GM21447 (cell line): ENCODE results near the gene KCNA5.

Experiments used
- ATAC-seq: cut with Tn5 transposase; IDR thresholded peaks from one replicate; pipeline ENCODE4 v1.9.1; 2021; ENCODE audit not compliant: unreplicated experiment

Gene KCNA5

DNA sequence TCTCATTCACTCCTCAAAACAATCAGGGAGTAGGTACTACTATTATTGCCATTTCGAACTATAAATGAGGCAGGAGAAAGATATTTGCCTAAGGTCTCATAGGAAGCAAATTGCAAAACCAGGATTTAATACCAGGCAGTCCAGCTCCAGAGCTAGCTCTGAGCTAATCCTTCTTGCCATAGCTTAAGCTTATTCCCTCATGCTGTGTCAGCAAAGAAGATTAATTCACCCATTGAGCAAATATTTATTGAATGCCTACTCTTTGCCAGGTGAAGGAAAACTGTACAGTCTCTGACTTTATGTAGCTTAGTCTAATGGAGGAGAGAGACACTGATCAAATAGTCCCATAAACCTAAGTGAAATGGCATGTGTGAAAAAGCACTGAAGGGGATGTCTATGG, 19.5 kb downstream of the KCNA5 start:
- ATAC-seq, result no peak

DNA sequence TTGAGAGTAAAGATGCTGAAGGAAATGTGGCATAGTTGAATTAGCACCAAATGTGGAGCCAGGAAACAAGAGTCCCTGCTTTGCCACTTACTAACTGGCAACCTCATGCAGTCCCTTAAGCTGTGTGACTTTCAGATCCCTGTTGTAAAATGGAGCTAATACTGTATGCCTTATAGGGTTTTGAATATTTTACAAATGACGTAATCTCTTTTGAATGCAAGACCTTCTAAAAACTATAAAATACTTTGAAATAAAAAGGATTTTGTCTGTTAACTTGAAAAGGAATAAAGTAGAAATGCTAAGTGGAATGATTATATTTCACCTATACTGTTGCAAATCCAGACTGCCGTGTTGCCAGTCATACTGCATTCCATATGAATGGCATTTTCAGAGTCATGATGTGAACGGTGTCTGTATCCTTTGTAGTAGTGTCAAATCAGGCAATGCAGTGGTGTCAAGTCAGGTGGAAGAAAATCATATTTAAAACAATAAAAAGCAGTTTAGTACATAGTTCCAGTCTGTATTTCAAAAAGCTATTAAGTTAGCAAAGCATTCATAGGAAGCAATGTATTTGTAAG, 21.3 kb downstream of the KCNA5 start:
- no peak for ATAC-seq

DNA sequence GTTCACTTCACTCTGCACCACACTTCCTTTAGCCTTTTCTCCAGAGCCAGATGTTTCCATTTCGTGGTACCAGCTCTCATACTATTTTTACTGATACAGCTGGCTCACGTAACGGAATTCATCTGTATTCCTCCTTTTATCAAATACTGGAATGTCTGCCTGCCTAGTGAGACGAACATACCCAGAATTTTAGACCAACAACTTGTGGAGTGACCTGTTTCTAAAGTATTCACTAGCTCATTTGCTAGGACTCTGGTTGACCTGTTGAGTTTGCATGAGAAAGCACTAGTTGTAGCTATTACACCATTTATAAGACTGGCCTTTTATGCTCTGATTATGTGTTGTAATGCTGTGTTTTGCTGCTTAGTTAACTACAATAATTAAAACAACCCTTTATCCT, 22.6 kb downstream of the KCNA5 start:
- no peak for ATAC-seq

DNA sequence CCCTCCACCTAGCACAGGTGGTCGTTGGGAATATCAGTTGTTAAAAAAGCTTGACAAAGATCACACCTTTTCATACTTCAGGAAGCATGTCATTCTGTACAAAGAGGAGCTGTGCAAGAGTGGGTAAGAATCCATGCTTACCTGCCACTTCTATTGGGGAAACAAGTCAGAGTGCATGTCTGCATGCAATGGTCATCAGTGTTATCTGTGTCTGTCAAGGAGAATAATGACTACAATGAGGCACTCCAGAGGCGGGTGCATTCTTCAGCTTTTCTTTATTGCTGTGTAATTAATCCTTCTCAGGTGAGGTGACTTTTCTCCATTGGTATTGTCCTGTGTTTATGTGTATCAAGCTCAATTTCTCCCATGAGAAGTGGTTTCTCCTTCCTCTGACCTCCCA, 24.4 kb downstream of the KCNA5 start:
- ATAC-seq, result no peak

DNA sequence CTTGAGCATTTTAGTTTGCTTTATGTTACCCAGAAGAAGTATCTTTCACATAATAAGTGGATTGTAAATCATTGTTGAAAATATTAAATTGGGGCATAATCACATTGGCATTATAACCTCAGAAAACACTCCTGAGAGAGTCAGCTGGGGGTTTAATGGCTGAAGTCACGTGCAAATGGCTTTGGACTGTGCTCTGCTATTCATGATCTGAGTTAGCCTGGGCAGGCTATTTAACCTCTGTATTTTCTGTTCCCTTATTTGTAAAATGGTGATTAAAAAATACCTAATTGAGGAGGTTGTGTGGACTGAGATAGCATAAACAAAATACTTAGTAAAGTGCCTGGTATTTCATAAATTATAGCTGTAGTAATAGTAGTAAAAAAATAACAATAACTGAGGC, 24.9 kb downstream of the KCNA5 start:
- ATAC-seq, result no peak

DNA sequence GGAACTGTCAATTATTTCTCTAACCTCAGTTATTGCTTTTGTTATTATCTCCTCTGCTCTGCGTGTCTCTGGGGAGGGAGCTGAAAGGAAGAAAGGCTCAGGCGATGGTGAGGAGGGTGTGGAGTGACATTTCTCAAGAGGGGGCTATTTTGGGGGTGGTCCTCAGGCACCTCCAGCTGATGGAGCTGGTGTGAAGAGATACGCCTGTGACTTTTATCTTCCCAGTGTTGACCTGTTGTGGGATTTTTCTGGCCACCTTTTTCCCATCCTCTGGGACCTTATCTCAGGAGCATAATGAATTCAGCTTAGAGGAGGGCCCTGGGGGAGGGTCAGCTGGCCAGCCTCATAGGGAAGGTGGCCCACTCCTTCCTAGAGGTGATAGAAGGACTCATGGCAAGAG, 26.4 kb downstream of the KCNA5 start:
- no peak for ATAC-seq

DNA sequence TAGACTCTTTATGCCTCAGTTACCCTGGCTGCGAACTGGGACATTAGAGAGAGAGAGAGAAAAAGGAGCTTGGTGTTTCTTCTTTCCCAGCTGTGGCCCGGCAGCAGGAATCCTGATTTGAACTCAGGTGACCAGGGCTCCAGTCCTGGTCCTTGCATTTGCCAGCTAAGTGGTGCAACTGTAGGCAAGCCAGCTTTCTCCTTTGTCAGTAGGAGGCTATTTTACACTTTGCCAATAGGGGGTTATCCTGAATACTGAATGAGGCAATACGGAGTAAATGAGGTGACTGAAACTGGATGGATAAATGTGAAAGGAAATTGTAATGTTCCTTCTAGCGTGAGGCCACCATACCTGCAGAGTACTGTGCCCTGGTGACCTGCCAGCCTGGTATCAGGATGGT, 27.8 kb downstream of the KCNA5 start:
- no peak for ATAC-seq

DNA sequence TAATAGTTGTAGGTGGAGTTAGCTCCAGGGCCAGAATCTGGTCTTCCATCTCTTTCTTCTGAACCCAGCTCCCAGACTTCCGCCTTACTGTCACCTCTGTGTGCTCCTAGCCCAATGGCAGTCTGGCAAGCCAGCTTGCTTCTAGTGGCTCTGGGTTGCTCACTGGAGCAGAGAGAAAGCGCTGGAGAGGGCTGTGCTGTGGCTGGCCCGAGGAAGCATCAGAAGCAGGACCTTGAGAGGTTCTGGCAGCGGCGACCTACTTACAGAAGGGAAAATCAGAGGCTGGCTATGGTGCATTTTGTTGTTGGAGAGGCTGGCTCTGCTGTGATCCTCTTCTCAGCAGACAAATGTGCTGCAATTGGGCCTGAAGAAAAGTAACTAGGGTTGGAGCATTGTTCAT, 28.6 kb downstream of the KCNA5 start:
- no peak for ATAC-seq

DNA sequence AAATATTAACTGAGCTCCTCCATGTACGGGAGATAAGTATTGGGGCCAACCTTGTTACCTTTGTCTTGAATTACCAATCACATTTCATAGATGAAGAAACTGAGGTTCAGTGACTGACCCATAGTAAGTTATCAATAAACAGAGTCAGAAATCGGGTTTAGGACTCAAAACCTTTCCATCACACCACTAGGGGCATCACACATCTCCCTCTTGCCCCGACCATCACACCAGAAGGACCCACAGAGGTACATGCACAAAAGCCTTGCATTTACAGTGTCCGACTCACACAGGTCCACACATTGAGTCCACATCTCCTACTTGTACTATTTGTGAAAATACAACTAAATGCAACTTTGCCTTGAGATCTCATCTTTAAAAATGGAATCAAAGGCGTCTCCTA, 29.4 kb downstream of the KCNA5 start:
- ATAC-seq, result no peak

DNA sequence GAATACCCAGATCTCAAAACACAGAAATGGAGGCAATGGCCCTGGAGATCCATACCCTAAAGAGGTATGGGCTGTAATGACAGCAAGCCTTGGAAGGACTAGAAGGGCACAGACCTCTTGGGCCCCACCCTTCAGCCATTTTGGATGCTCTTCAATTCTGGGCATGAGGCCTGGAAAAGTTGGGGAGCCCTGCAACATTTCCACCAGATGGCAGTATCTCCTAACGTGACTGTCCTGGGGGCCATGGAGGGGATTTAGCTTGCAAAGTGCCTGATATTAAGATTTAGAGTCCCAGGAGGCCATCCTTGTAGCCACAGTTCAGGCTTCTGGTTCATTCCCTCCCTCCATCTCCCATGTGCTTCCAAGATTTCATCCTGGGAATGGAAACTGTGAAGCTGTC, 30.2 kb downstream of the KCNA5 start:
- ATAC-seq, result no peak

DNA sequence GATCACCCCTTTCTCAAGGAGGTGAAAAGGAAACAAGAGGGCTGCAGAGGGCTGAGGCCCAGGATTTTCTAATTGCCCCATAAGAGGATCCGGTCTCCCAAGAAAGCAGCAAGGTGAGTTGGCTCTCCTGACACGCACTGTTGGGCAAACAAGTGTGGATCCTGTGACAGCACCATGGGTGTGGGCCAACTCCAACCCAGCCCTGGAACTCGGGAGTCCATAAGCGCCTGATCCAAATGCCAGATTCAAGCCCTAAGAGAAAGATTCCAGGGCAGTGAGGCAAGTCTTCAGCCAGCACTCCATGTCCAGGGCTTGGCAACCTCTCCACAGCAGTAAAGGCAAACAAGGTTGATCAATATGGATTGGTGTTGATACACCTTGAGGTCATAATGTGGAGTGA, 33.1 kb downstream of the KCNA5 start:
- ATAC-seq, result no peak

DNA sequence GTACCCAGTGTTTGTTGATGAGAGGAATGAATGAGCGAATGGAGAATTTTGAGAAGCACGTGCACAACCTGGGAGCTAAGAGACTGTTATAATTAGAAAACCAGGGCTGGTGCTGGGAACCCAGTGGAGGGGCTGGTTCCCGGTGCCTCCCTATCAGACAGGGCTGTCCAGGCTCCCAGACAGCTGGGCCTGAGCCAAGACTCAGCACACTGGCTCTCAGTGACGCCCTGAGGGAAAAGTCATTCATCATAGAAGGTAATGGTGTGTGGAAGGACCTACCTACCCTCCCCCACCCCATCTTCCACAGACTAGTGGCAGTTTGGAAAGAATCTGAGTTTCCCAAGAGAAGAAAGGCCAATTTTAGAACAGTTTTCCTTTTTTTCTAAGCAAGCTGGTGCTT, 34.7 kb downstream of the KCNA5 start:
- ATAC-seq, result no peak

DNA sequence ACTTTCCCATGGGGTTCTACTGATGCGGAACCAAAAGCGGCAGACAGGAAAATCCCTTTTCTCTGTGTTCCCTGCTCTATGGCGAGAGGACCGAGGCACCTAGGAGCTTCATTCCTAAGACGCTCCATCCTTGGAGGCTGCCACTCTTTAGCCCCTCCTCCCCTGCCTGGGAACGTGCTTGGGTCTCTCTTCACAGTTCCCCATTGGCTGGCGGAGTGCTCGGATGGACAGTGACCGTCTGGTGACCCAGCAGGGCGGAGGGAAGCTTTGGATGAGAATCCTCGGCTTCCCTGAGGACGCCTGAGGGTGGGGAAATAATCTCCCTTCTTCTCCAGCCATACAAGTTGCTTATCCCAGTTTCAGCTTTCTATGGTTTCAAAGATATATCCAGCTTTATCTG, 37.3 kb downstream of the KCNA5 start:
- no peak for ATAC-seq

DNA sequence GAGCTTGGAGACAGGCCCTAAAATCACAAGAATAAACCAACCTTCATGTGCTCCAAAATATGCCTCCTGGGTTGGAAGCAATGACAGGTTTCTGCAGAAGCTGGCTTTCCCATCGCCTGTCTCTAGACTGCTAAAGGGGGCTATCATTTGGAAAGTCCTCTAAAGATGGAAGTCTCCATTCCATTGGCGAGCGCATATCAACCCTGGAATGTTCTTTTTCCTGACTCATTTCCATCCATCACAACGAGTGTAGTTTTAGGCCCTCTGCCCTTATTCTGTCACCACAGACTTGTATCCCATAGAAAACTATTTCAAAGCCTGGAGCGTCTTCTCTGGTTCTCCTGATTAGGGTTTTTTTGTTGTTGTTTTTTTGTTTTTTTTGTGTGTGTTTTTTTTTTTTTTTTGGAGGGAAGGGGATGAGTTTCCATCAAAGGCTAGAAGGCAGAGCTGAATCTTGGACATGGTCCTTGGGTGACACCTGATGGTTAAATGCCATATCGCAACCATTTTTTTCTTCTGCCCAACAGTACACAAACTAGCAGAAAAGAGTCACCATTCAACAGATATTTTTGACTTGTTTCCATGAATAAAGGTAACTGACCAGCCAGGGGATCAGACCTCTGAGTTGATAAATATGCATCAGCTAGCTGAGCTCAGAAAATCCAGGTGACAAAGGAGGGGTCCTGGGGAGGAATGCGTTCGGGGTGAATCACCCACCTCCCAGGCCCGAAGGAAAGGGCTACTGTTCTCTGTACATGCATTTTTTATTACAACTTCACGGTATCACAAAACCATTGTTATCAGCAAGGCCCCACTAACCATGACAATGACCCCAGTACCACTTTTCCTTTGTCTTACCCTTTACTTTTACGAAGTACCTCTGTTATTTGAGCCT, 40.5 kb downstream of the KCNA5 start:
- ATAC-seq, result no peak

DNA sequence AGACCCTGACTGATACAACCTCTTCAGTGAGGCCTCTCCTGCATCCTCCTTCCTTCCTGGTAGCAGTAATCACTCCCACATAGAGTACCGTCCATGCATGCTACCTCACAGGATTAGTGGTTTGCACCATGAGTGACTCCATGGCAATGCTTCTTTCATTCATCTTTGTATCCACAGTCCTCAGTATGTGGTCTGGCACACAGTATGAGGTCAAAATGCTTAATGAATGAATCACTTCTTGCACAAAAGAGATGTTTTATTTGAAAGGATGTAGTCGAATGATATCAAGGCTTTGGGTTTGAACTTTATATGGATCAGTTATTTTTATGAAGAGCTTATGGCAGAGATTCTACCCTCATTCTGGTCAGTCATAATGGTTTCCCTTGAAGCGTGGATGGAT, 42.2 kb downstream of the KCNA5 start:
- no peak for ATAC-seq

DNA sequence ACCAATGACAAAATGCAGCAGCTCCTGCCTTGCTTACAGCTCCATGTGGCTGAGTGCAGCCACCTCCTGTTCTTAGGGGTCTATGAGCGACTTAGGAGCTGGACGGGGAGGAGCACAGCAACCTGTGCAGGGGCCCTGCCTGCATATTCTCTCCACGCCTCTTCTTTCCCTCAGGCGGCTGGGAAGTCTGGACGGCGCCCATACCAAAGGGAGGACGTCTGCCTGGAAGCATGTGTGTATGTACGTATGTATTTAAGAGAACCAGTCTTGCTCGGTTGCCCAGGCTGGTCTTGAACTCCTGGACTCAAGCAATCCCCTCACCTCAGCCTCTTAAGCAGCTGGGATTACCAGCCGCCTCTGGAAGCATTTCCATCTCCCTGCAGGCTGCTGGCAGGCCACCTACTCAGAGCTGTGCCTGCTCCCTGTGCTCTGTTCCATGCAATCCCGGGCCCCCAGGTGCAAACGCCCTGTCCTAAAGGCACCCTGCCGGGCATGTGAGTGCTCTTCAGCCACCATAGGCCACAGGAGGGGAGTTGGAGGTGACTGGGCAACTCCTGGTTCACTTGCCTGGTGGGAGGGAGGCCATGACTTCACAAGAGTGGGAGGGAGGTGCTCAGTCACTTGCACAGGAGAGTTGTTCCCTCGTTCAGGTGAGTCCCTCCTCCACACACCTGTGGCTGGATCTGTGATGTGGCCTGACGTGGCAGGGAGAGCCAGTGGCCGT, 44.3 kb downstream of the KCNA5 start:
- ATAC-seq, result no peak

DNA sequence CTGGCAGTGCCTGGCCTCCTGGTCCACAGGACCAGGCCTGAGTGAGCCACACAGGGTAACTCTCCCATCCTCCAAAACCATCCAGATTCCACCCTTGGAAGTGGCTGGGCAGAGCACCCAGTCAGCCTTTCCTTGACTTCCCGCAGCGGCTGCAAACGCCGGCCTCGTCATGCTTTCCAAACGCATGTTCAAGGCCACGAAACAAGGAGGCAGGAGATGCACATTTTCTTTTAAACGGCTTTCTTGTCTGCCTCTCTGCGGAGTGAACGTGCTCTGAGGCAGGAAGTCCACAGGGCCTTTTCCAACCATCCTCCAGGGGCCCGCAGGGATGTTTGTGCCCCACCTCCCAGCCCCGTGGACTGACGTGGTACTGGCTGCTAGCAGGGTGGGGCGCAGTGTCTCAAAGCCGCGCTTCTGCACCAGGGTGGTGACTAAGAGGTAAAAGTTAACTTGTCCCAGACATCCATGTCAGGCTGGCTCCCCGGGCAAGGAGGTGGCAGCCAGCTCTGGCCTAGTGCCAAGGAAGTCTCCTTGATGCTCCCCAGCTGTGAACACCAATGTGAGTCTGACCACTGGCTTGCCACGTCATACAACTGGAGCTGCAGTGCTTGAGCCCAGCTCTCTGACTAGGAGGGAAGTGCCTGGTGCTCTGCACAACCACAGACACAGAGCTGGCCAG, 45.0 kb downstream of the KCNA5 start:
- no peak for ATAC-seq

DNA sequence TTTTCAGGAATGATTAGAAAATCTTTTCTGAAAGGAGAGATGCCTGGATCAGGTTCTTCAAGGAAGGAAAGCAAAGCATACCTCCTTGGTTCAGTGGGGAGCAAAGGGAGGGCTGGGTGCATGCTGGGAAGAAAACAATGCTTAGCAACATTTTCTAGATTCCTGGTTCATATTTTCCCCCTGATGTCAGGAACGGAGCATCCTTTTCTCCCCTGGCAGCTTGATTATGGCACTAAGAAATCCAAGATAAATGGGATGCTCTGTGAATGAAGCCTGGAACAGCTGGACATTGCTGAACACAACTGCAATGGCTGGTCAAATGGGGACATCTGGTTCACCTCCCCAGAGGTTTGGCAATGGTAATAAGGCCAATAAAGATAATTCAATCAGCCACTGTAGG, 50.9 kb downstream of the KCNA5 start:
- ATAC-seq, result no peak

DNA sequence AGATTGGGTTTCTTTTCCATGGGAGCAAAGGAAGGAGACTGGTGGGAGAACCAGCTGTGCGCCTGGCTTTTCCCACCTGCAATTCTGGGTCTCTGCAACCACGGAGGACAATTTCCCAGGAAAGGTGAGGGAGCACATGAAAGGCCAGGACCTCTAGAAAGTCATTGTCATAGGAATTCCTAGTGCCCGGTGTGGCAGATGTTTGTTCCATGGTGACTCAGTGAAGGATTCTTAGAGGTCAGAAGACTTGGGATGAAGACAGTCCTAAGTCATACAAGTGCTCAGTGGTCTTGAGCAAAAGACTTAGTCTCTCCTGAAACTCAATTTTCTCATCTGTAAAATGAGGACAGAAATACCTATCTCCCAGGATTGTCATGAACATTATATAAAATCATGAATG, 51.3 kb downstream of the KCNA5 start:
- no peak for ATAC-seq
